ENCODE measurements around the gene CDC73.
"Not testable (repeated sequence)": the region's sequence is repeated elsewhere in the genome, so short reads cannot be mapped to it uniquely, and the experiment has no call there.

CDC73 gene

DNA sequence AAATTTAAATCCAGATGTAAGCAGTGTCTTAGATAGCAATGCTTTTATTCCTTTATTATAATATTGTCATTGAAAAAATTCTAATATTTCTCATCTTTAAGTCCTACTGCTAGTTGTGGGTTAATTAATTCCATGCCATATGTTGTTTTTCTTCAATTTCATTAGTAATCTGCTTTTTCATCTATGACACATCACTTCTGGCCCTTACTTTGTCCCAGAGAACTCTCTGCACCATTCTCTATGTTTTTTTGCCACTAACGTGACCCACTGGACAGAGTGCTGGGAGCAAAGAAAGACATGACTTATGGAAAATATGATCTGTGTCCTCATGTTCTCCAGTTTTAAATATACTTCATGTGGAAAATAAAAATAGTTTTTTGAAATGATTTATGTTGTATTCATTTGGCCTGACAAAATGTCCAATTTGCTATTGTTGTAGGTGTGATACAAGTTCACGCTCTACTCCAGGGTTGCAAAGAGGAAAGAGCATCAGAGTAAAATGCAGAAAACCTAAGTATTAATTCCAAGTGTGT is 166.8 kb downstream of the CDC73 start:
- DNase-seq (ENCODE audit: low spot score): not testable (repeated sequence)

DNA sequence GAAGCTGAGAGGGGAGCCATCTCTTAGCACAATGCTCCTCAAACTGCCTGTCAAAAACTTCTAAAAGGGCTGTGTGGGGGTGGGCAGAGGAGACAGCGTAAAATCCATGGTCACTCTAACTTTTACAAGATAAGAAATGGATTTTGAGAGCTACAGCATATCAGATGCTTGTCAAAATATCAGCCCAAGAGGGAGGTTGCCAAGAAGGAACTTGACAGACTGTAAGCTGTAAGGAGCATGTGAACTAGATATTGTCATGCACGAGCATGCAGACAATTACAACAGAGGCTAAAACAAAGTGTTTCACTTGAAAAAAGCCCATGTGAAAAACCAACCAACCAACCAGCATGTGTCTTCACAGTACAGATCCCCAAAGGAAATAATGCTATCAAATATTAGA is 171.9 kb downstream of the CDC73 start:
- no peak for DNase-seq (ENCODE audit: low spot score)

- no peak for DNase-seq (ENCODE audit: low spot score)
Observed at GRCh38 chr1:193299038-193299437, 177.2 kb downstream of the CDC73 start.

DNA sequence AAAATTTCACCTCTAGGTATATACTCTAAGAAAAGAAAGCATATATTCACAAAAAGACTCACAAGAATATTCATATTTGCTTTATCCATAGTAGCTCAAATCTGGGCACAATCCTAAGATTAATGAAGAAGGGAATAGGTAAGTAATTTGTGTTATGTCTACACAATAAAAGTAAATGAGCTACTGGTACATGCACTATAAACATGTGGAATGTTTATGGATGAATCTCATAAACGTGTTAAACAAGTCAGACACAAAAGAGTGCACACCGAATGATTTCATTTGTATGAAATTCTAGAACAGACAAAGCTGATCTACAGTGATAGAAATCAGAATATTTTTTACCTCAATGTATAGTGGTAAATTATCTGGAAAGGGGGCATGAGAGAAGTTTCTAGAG is 179.9 kb downstream of the CDC73 start:
- DNase-seq (ENCODE audit: low spot score): no peak

DNA sequence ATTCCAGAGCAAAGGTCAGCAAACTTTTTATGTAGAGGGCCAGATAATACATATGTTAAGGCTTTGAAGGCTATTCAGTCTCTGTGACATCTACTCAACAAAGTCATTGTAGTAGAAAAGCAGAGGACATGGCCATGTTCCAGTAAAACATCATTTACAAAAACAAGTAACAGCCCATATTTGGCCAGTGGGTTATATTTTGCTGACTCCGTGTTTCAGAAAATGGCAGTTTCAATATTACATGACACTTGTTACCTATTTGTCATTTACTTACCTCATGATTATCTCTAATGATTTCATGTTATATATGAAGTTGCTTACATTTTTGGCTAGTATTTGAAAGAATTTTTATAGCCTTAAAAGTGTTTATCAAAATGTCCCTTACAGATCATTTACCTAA is 182.0 kb downstream of the CDC73 start:
- no peak for DNase-seq (ENCODE audit: low spot score)
